AG09309 (cell line): ENCODE results near the gene KLRK1.
"Not testable (repeated sequence)": the region's sequence is repeated elsewhere in the genome, so short reads cannot be mapped to it uniquely, and the experiment has no call there.

ENCODE experiments used
- DNase-seq: peaks from one replicate; pipeline ENCODE4 v3.0.0-alpha.2; 2010; ENCODE audit warnings: low read depth
- H3K4me3 ChIP-seq: 2 replicates; pipeline ENCODE4 v1.5.1; 2011; ENCODE audit warnings: mild to moderate bottlenecking, low read depth, low read length, moderate library complexity; ENCODE audit not compliant: control insufficient read depth
- TF ChIP-seq, protein P1 (sequence below): IDR thresholded peaks from 2 replicates; pipeline ENCODE4 v1.5.1; 2011; ENCODE audit warnings: mild to moderate bottlenecking, low read depth, low read length, inconsistent platforms; ENCODE audit not compliant: insufficient read depth, control insufficient read depth; ENCODE audit errors: missing control alignments

KLRK1 gene

GRCh38 chr12:10331642-10332239 lies 58.1 kb downstream of the KLRK1 start:
- DNase-seq: peak; percentile 31
- TF ChIP-seq, protein P1, sequence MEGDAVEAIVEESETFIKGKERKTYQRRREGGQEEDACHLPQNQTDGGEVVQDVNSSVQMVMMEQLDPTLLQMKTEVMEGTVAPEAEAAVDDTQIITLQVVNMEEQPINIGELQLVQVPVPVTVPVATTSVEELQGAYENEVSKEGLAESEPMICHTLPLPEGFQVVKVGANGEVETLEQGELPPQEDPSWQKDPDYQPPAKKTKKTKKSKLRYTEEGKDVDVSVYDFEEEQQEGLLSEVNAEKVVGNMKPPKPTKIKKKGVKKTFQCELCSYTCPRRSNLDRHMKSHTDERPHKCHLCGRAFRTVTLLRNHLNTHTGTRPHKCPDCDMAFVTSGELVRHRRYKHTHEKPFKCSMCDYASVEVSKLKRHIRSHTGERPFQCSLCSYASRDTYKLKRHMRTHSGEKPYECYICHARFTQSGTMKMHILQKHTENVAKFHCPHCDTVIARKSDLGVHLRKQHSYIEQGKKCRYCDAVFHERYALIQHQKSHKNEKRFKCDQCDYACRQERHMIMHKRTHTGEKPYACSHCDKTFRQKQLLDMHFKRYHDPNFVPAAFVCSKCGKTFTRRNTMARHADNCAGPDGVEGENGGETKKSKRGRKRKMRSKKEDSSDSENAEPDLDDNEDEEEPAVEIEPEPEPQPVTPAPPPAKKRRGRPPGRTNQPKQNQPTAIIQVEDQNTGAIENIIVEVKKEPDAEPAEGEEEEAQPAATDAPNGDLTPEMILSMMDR: peak; percentile 83
- H3K4me3 ChIP-seq: no peak overlapping the region

DNA sequence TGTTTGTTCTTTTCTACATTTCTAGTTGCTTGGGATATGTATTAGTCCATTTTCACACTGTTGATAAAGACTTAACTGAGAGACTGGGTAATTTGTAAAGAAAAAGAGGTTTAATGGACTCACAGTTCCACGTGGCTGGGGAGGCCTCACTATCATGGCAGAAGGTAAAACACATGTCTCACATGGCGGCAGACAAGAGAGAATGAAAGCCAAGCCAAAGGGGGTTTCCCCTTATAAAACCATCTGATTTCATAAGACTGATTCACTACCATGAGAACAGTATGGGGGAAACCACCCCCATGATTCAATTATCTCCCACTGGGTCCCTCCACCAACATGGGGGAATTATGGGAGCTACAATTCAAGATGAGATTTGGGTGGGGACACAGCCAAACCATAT lies 61.1 kb downstream of the KLRK1 start:
- not testable (repeated sequence) for H3K4me3 ChIP-seq, DNase-seq
